ENCODE results near the gene CHMP1A. TPM values are rescaled to one million over a fixed set of nuclear protein-coding genes. Genes with fewer than 3 reads are reported as not detected.

Gene CHMP1A
- total and polyA plus RNA-seq, 2 of the 8 experiments (the other 6 are each of a cell fraction or from before 2014, with no cell fraction given): 64.4 to 75.8 TPM

- Histone ChIP-seq H3K27me3 (replicated peaks in 1 of 4; ENCODE audit: control insufficient read depth in 3 of 4, extremely low read depth in 1 of 4, insufficient read depth in 3 of 4, low read length in 3 of 4) (no peaks in the 10 kb centered on the region; a peak in 1 of 7 replicates), H4K8ac (ENCODE audit: extremely low read depth, insufficient read depth, low read length) (no peak overlapping the region), H2AFZ (ENCODE audit: low read length) (no peak overlapping the region), H3K18ac (ENCODE audit: extremely low read depth, low read length) (no peak overlapping the region), H4K91ac (replicated peaks; ENCODE audit: insufficient read length, low read length) (peak overlapping the region; percentile 3), H2BK15ac (ENCODE audit: low read length) (no peak overlapping the region), H3K56ac (replicated peaks; ENCODE audit: insufficient read length, low read depth, low read length) (no peak overlapping the region), H4K20me1 (replicated peaks in 1 of 2; ENCODE audit: control insufficient read depth in 1 of 2, insufficient read depth in 2 of 2, low read length in 2 of 2) (no peaks in the 10 kb centered on the region), H3K79me1 (ENCODE audit: low read depth, low read length) (no peaks in the 10 kb centered on the region; the same call in 1 of the 2 replicates), H3K23me2 (ENCODE audit: low read depth, low read length) (no peaks in the 10 kb centered on the region), H3K79me2 (ENCODE audit: control insufficient read depth in 1 of 2, insufficient read depth in 2 of 2, low read length in 2 of 2) (no peaks in the 10 kb centered on the region), H3K4me3 (ENCODE audit: extremely low read depth in 1 of 4, insufficient read depth in 2 of 4, low read depth in 3 of 4, low read length in 4 of 4) (no peak overlapping the region), H3K23ac (ENCODE audit: insufficient read length) (no peak overlapping the region), H2BK20ac (ENCODE audit: low read length) (no peak overlapping the region), H3K4ac (replicated peaks; ENCODE audit: insufficient read length, low read depth, low read length) (no peak overlapping the region), H3K4me1 (replicated peaks in 1 of 4; ENCODE audit: control insufficient read depth in 3 of 4, insufficient read depth in 4 of 4, low read length in 3 of 4) (peaks cover 0 to 7% (median 2%) of the 10 kb centered on the region in 4 experiments; a peak in 3 of 7 replicates), H3K36me3 (ENCODE audit: control insufficient read depth in 2 of 4, insufficient read depth in 4 of 4, low read length in 3 of 4) (no peaks in the 10 kb centered on the region), H2BK120ac (replicated peaks; ENCODE audit: low read depth, low read length) (no peak overlapping the region), H3K9ac (replicated peaks in 1 of 4; ENCODE audit: extremely low read depth in 1 of 4, low read depth in 3 of 4, low read length in 3 of 4) (no peak overlapping the region), H3K14ac (ENCODE audit: insufficient read length) (no peak overlapping the region), H2BK12ac (ENCODE audit: low read depth, low read length) (no peak overlapping the region), H3K4me2 (ENCODE audit: insufficient read depth in 1 of 2, low read depth in 2 of 2, low read length in 2 of 2) (no peak overlapping the region), H2BK5ac (ENCODE audit: low read depth, low read length) (no peak overlapping the region), H3K9me3 (ENCODE audit: insufficient read depth in 2 of 2, low read depth in 1 of 2, low read length in 1 of 2) (no peaks in the 10 kb centered on the region), H3K27ac (ENCODE audit: low read depth, low read length) (no peak overlapping the region), H4K5ac (ENCODE audit: insufficient read length, low read depth, low read length) (no peak overlapping the region), H2AK5ac (ENCODE audit: low read depth, low read length) (no peak overlapping the region)
- POLR2A ChIA-PET (ENCODE audit: partially characterized antibody): interaction anchor here (1.2 to 1.4 kb wide), 4 partner anchors 10 to 28 kb away, joined by 5 to 6 read pairs (median 5); no protein-coding TSS in a partner anchor
- FAIRE-seq (no peak), DNase-seq (ENCODE audit: low read depth in 1 of 2, low spot score in 2 of 2) (no peak)
- CTCF ChIA-PET (ENCODE audit: partially characterized antibody): interaction anchor here (0.6 to 5.1 kb wide), 6 partner anchors 10 to 53 kb away, joined by 4 to 56 read pairs (median 26); no protein-coding TSS in a partner anchor
- WGBS, 2 experiments (ENCODE audit: extremely low coverage in 1 of 2, insufficient coverage in 1 of 2, insufficient read length in 1 of 2, insufficient replicate concordance in 2 of 2, low coverage in 1 of 2, low lambda C conversion rate in 2 of 2, missing lambda C conversion rate in 1 of 2): 94% methylated on average over 20 of the region's 20 CpGs; no CpG with 5 or more reads in 1 of the 2 experiments
- TF ChIP-seq RNF2 (IDR thresholded peaks at IDR 0.05; ENCODE audit: borderline replicate concordance, low read depth, low read length, missing control alignments, poor library complexity, severe bottlenecking) (no peak), CHD1 (IDR thresholded peaks at IDR 0.05; ENCODE audit: low read depth, low read length) (no peak), CTBP2 (IDR thresholded peaks at IDR 0.05; ENCODE audit: borderline replicate concordance, insufficient read depth, insufficient read length, low read length) (no peak), PHF8 (conservative IDR thresholded peaks at IDR 0.05; ENCODE audit: low read depth, low read length) (no peak), SP1 (IDR thresholded peaks at IDR 0.05; ENCODE audit: low read depth, low read length) (no peak), ATF3 (IDR thresholded peaks at IDR 0.05; ENCODE audit: insufficient read depth, low read depth, low read length) (no peak), TEAD4 (IDR thresholded peaks at IDR 0.05; ENCODE audit: low read depth, low read length) (no peak), TCF12 (IDR thresholded peaks at IDR 0.05; ENCODE audit: low read depth, low read length) (no peak), ASH2L (IDR thresholded peaks at IDR 0.05; ENCODE audit: low read length) (no peak), YY1 (IDR thresholded peaks at IDR 0.05; ENCODE audit: low read depth, low read length) (no peak), TBP (IDR thresholded peaks at IDR 0.05; ENCODE audit: low read depth, low read length) (no peak), ZNF274 (IDR thresholded peaks at IDR 0.05; ENCODE audit: borderline replicate concordance, extremely low read depth, low read length) (no peak)
These were observed 44.9 kb downstream of the CHMP1A start for GRCh38 chr16:89612415-89613166.

Data from H1 (cell line).